ENCODE measurements around the gene HAUS7. TPM values are rescaled to one million over a fixed set of nuclear protein-coding genes. Genes with fewer than 3 reads are reported as not detected.

The HAUS7 gene
- total RNA-seq, 1 experiment from 2014 or later: 34.2 TPM

- no peaks in the 10 kb centered on the region for H3K9me3 ChIP-seq (replicated peaks)
- no peak overlapping the region for H3K4me3 ChIP-seq
- H3K27ac ChIP-seq: no peak overlapping the region
- H3K27me3 ChIP-seq (replicated peaks): no peaks in the 10 kb centered on the region
- DNase-seq (ENCODE audit: low read depth in 1 of 2, low spot score in 2 of 2): no peak
- H3K4me1 ChIP-seq (replicated peaks): no peaks in the 10 kb centered on the region
- no peaks in the 10 kb centered on the region for H3K36me3 ChIP-seq
Measured at GRCh38 chrX:153440556-153441135, 29.7 kb downstream of the HAUS7 start.

DNA sequence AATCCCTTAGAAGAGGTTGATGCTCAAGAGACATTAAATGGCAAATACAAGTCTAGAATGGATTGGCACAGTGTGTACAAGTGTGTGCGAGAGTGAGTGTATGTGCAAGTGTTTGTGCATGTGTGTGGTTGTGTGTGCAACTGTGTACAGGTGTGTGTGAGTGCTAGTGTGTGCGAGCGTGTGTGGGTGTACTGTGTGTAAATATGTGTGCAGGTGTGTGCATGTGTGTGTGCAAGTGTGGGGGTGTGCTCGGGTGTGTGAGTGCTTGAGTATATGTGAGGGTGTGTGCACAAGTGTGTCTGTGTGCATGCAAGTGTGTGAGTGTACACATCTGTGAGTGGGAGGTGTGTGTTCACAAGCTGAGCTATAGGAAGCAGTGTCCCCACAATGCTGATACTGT, 30.4 kb downstream of the HAUS7 start:
- Histone ChIP-seq H3K9me3 (replicated peaks) (no peaks in the 10 kb centered on the region), H3K4me1 (replicated peaks) (no peaks in the 10 kb centered on the region), H3K4me3 (no peak overlapping the region), H3K36me3 (no peaks in the 10 kb centered on the region), H3K27me3 (replicated peaks) (no peaks in the 10 kb centered on the region), H3K27ac (no peak overlapping the region)
- no peak for DNase-seq (ENCODE audit: low read depth in 1 of 2, low spot score in 2 of 2)

DNA sequence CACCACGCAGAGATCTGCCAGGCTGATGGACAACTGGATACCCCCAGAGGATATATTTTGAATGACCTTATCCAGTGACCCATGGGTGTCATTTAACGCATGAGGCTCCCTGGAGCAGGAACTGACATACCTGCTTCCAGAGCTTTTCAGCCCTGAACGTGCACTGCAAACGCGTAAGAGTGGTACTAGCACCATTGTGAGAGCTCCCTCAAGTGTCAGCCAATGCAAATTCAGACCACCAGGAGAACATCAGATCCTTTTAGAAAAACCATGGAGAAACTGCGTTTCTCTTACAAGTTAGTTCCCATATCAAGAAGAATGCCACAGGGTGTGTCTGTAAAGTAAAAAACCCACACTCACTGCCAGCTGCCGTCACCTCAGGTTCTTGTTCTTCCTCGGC, 31.8 kb downstream of the HAUS7 start:
- DNase-seq (ENCODE audit: low read depth in 1 of 2, low spot score in 2 of 2): no peak
- no peaks in the 10 kb centered on the region for H3K27me3 ChIP-seq (replicated peaks)
- no peaks in the 10 kb centered on the region for H3K36me3 ChIP-seq
- H3K27ac ChIP-seq: no peak overlapping the region
- H3K9me3 ChIP-seq (replicated peaks): no peaks in the 10 kb centered on the region
- no peak overlapping the region for H3K4me3 ChIP-seq
- no peaks in the 10 kb centered on the region for H3K4me1 ChIP-seq (replicated peaks)

DNA sequence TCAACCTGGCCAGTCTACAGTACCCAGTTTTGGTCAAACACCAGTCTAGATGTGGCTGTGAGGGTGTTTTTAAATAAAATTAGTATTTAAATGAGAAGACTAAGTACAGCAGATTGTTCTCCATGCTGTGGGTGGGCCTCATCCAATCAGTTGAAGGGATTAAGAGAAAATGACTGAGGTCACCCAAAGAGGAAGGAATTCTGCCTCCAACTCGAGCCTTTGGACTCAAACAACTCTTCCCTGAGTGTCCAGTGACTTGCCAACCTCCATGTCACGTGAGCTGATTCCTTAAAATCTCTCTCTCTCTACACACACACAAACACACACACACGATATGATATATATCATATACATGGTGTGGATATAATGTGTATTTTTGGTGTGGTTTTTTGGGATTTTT, 34.5 kb downstream of the HAUS7 start:
- H3K36me3 ChIP-seq: no peaks in the 10 kb centered on the region
- H3K27me3 ChIP-seq (replicated peaks): no peaks in the 10 kb centered on the region
- H3K27ac ChIP-seq: no peak overlapping the region
- no peaks in the 10 kb centered on the region for H3K4me1 ChIP-seq (replicated peaks)
- no peaks in the 10 kb centered on the region for H3K9me3 ChIP-seq (replicated peaks)
- H3K4me3 ChIP-seq: no peak overlapping the region
- DNase-seq (ENCODE audit: low read depth in 1 of 2, low spot score in 2 of 2): no peak

GRCh38 chrX:153434801-153435200, 35.6 kb downstream of the HAUS7 start:
- no peaks in the 10 kb centered on the region for H3K36me3 ChIP-seq
- no peaks in the 10 kb centered on the region for H3K4me1 ChIP-seq (replicated peaks)
- H3K27me3 ChIP-seq (replicated peaks): no peaks in the 10 kb centered on the region
- no peaks in the 10 kb centered on the region for H3K9me3 ChIP-seq (replicated peaks)
- DNase-seq (ENCODE audit: low read depth in 1 of 2, low spot score in 2 of 2): no peak
- H3K27ac ChIP-seq: no peak overlapping the region
- no peak overlapping the region for H3K4me3 ChIP-seq

GRCh38 chrX:153433781-153434285, 36.5 kb downstream of the HAUS7 start:
- no peaks in the 10 kb centered on the region for H3K9me3 ChIP-seq (replicated peaks)
- H3K36me3 ChIP-seq: no peaks in the 10 kb centered on the region
- no peak overlapping the region for H3K4me3 ChIP-seq
- H3K27me3 ChIP-seq (replicated peaks): no peaks in the 10 kb centered on the region
- no peaks in the 10 kb centered on the region for H3K4me1 ChIP-seq (replicated peaks)
- no peak overlapping the region for H3K27ac ChIP-seq
- DNase-seq (ENCODE audit: low read depth in 1 of 2, low spot score in 2 of 2): no peak

DNA sequence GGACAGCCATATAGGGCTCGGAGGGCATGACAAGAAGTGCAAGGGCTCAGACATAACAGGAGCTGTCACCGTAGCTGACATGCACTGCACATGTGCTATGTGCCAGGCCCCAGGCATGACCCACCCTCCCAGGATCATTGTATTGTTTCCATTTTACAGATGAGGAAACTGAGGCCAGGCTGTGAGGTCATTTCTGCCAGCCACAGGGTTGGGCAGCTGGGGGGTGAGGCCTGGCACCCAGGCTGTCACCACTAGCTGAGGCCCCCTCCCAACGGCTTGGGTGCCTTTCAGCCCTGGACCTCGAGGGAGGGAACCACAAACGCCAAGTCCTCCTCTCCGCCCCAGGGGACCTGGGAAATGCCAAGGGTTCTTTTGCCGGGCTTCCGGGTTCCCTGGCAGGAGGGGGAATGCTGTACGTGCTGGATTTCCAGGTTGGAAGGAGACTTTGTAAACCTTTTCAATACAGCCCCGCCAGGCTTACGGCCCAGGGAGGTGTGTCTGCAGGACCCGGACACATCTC, 37.2 kb downstream of the HAUS7 start:
- Histone ChIP-seq H3K27me3 (replicated peaks) (no peaks in the 10 kb centered on the region), H3K4me1 (replicated peaks) (no peaks in the 10 kb centered on the region), H3K4me3 (no peak overlapping the region), H3K27ac (no peak overlapping the region), H3K36me3 (no peaks in the 10 kb centered on the region), H3K9me3 (replicated peaks) (no peaks in the 10 kb centered on the region)
- DNase-seq (ENCODE audit: low read depth in 1 of 2, low spot score in 2 of 2): no peak

DNA sequence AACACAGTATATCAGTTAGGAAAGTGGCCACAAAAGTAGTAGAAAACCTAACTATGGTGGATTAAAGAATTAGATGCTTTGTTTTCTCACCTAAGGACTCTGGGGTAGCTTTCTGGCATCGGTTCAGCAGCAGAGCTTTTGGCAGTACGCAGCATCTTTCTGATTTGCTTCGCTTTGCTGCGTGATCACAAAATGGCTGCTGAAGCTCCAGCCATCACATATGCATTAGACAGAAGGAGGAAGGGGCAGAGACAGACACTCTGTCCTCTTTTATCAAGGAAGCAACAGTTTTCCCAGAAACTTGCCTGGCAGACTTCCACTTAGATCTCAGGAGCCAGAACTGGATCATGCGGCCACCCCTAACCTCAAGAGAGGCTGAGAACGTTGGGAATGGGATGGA, 39.6 kb downstream of the HAUS7 start:
- Histone ChIP-seq H3K4me3 (no peak overlapping the region), H3K27me3 (replicated peaks) (no peaks in the 10 kb centered on the region)

DNA sequence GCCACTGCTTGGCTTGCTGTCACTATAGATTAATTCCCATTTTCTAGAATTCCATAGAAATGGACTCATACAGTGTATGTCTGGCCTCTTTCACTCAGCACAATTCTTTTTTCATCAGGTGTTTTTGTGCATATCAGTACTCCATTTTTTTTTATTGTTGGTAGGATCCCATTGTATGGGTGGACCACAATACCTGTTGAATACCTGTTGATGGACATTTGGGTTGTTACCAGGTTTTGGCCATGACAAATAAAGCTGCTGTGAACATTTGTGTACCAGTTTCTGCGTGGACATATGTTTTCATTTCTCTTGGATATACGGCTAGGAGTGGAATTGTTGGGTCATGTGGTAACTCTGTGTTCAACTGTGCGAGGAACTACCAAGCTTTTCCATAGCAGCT, 44.2 kb downstream of the HAUS7 start:
- H3K27ac ChIP-seq: no peak overlapping the region
- H3K9me3 ChIP-seq (replicated peaks): no peaks in the 10 kb centered on the region
- no peaks in the 10 kb centered on the region for H3K36me3 ChIP-seq
- H3K4me1 ChIP-seq (replicated peaks): no peaks in the 10 kb centered on the region
- no peak overlapping the region for H3K4me3 ChIP-seq
- no peaks in the 10 kb centered on the region for H3K27me3 ChIP-seq (replicated peaks)
- no peak for DNase-seq (ENCODE audit: low read depth in 1 of 2, low spot score in 2 of 2)

More for the DNA sequence above, 39.6 kb downstream of the HAUS7 start:
- no peak for DNase-seq (ENCODE audit: low read depth in 1 of 2, low spot score in 2 of 2)
- Histone ChIP-seq H3K9me3 (replicated peaks) (no peaks in the 10 kb centered on the region), H3K4me1 (replicated peaks) (no peaks in the 10 kb centered on the region), H3K36me3 (no peaks in the 10 kb centered on the region), H3K27ac (no peak overlapping the region)

DNA sequence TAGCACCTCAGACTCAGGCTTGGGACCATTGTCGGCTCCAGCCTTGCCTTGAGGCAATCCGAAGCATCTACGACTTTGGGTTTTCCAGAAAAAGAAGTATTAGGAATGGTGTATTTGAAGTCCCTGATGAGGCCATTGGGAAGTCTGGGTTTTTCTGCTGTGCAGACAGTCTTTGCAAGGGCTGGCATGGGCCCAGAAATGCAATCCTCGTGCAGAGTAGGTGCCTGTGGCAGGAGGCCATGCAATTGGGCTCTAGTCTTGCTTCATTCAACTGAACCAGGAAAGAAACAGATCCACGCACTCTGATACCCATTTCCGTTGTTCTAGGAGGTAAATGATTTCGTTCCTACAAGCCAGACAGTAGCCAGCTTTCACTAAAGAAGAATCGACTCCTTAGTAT, 46.7 kb downstream of the HAUS7 start:
- no peaks in the 10 kb centered on the region for H3K9me3 ChIP-seq (replicated peaks)
- H3K4me3 ChIP-seq: no peak overlapping the region
- DNase-seq (ENCODE audit: low read depth in 1 of 2, low spot score in 2 of 2): no peak
- H3K27ac ChIP-seq: no peak overlapping the region
- no peaks in the 10 kb centered on the region for H3K36me3 ChIP-seq
- H3K4me1 ChIP-seq (replicated peaks): no peaks in the 10 kb centered on the region
- H3K27me3 ChIP-seq (replicated peaks): no peaks in the 10 kb centered on the region

GRCh38 chrX:153421856-153422255, 48.5 kb downstream of the HAUS7 start:
- Histone ChIP-seq H3K9me3 (replicated peaks) (no peaks in the 10 kb centered on the region), H3K27me3 (replicated peaks) (no peaks in the 10 kb centered on the region), H3K4me1 (replicated peaks) (no peaks in the 10 kb centered on the region), H3K27ac (no peak overlapping the region), H3K36me3 (no peaks in the 10 kb centered on the region), H3K4me3 (no peak overlapping the region)
- DNase-seq (ENCODE audit: low read depth in 1 of 2, low spot score in 2 of 2): peak in 1 of 2 experiments; percentile 16

GRCh38 chrX:153420851-153421599, 49.4 kb downstream of the HAUS7 start:
- peak in 1 of 2 experiments; percentile 30 for DNase-seq (ENCODE audit: low read depth in 1 of 2, low spot score in 2 of 2)
- no peaks in the 10 kb centered on the region for H3K4me1 ChIP-seq (replicated peaks)
- no peaks in the 10 kb centered on the region for H3K27me3 ChIP-seq (replicated peaks)
- no peaks in the 10 kb centered on the region for H3K9me3 ChIP-seq (replicated peaks)
- H3K4me3 ChIP-seq: no peak overlapping the region
- no peaks in the 10 kb centered on the region for H3K36me3 ChIP-seq
- H3K27ac ChIP-seq: no peak overlapping the region

DNA sequence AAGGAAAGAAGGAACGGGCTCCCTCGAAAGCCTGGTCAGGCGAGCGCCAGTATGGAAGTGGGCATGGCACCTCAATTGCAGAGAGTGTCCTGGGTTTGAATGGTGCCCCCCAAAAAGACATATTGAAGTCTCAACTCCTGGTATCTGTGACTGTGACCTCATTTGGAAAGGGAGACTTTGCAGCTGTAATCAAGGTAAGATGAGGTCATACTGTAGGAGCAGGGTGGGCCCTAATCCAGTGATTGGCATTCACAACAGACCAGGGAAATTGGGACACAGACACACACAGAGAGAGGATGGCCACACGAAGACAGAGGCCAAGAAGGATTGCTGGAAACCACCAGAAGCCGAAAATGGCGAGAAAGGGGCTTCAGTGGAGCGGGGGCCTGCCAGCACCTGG, 52.7 kb downstream of the HAUS7 start:
- Histone ChIP-seq H3K27me3 (replicated peaks) (no peaks in the 10 kb centered on the region), H3K4me1 (replicated peaks) (no peaks in the 10 kb centered on the region), H3K4me3 (no peak overlapping the region), H3K9me3 (replicated peaks) (no peaks in the 10 kb centered on the region), H3K27ac (no peak overlapping the region), H3K36me3 (no peaks in the 10 kb centered on the region)
- DNase-seq (ENCODE audit: low read depth in 1 of 2, low spot score in 2 of 2): no peak

DNA sequence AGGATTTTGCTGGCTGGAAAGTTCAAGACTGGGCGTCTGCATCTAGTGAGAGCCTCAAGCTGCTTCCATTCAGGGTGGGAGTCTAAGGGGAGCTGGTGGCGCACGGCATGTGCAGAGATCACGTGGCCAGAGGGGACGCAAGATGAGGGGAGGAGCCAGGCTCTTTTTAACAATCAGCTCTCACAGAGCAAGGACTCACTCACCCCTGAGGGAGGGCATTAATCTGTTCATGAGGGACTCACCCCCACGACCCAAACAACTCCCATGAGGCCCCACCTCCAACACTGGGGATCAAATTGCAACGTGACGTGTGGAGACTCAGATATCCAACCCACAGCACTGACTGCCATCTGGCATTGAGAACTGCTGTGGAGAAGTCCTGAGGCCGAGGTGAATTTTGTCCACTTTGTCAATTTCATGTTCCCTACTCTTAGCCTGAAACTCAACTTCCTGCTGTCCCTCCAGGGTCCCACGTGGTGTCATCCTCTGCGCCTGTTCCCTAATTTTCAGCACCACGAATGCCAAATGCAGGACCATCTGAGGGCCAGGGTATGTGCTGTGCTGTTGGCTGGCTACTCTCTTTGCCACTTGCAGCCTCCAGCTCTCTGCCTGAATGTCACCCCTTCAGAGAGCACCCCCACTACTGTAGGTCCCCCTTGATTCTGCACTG, 53.5 kb downstream of the HAUS7 start:
- no peak for DNase-seq (ENCODE audit: low read depth in 1 of 2, low spot score in 2 of 2)
- no peaks in the 10 kb centered on the region for H3K4me1 ChIP-seq (replicated peaks)

More for the DNA sequence above, 53.5 kb downstream of the HAUS7 start:
- Histone ChIP-seq H3K9me3 (replicated peaks) (no peaks in the 10 kb centered on the region), H3K27ac (no peak overlapping the region), H3K36me3 (no peaks in the 10 kb centered on the region), H3K27me3 (replicated peaks) (0 out of 2 replicates have a peak, but pooled peaks cover 6% of the 10 kb centered on the region), H3K4me3 (no peak overlapping the region)
